Endothelial cell of hepatic sinusoid (primary cell): Measurements from ENCODE around the gene IMPG2.

Experiments
- in situ Hi-C: cut with HindIII; loops from 2 replicates; pipeline ENCODE4 v1.10.0; 2017; ENCODE audit warnings: low sequenced_read_pairs

Gene IMPG2

GRCh38 chr3:101189796-101190195, 130.6 kb downstream of the IMPG2 start:
- in situ Hi-C loops: loop anchor here (5.0 kb wide), 1 partner anchor 297 kb away; no protein-coding TSS in a partner anchor

- in situ Hi-C loops: no loop called here
Observed at GRCh38 chr3:101189176-101189575, 131.2 kb downstream of the IMPG2 start.

GRCh38 chr3:101185341-101185740, 135.0 kb downstream of the IMPG2 start:
- in situ Hi-C loops: no loop called here

- in situ Hi-C loops: no loop called here
Observed at GRCh38 chr3:101184111-101184510, 136.3 kb downstream of the IMPG2 start.

- in situ Hi-C loops: no loop called here
Observed at GRCh38 chr3:101183151-101183550, 137.2 kb downstream of the IMPG2 start.

GRCh38 chr3:101182734-101183133, 137.6 kb downstream of the IMPG2 start:
- in situ Hi-C loops: no loop called here

GRCh38 chr3:101181801-101182200, 138.6 kb downstream of the IMPG2 start:
- in situ Hi-C loops: no loop called here

- in situ Hi-C loops: no loop called here
Observed at GRCh38 chr3:101179637-101180036, 140.7 kb downstream of the IMPG2 start.

GRCh38 chr3:101177577-101177976, 142.8 kb downstream of the IMPG2 start:
- in situ Hi-C loops: no loop called here
